HL-60 (cell line): ENCODE data around the gene DBX2.
"Not testable (repeated sequence)": the region's sequence is repeated elsewhere in the genome, so short reads cannot be mapped to it uniquely, and the experiment has no call there.

ENCODE experiments used
- DNase-seq, 2 experiments: peaks; one replicate each; pipeline ENCODE4 v3.0.0-alpha.2; 2010 to 2020; ENCODE audit warnings: low read depth in 1 of 2, low spot score in 1 of 2
- H3K27ac ChIP-seq: fragments of 250-450 bp; sonication (Bioruptor Pico); replicated peaks from 2 replicates; pipeline ENCODE4 v1.5.1; 2020; ENCODE audit warnings: mild to moderate bottlenecking, moderate library complexity
- H3K27me3 ChIP-seq: fragments of 250-450 bp; sonication (Bioruptor Pico); 2 replicates; pipeline ENCODE4 v1.5.1; 2021; ENCODE audit warnings: mild to moderate bottlenecking, moderate library complexity; ENCODE audit not compliant: insufficient read depth, poor library complexity, severe bottlenecking
- H3K4me3 ChIP-seq: replicated peaks from 2 replicates; pipeline ENCODE4 v1.5.1; 2011; ENCODE audit warnings: mild to moderate bottlenecking, control low read depth, low read length; ENCODE audit not compliant: insufficient read depth
- GABPA ChIP-seq: IDR thresholded peaks from 2 replicates; pipeline ENCODE4 v1.6.1; 2012; ENCODE audit warnings: low read depth
- POLR2AphosphoS5 ChIP-seq: IDR thresholded peaks from 2 replicates; pipeline ENCODE4 v1.6.1; 2012; ENCODE audit warnings: low read depth
- SPI1 ChIP-seq: IDR thresholded peaks from 2 replicates; pipeline ENCODE4 v1.6.1; 2012; ENCODE audit warnings: low read depth, mild to moderate bottlenecking, borderline replicate concordance
- TF ChIP-seq, protein P1 (sequence below): IDR thresholded peaks from one replicate; pipeline ENCODE4 v1.5.1; 2011; ENCODE audit warnings: low read length, control low read depth, inconsistent platforms; ENCODE audit not compliant: insufficient read depth
- TF ChIP-seq, protein P2 (sequence below): IDR thresholded peaks from 2 replicates; pipeline ENCODE4 v1.6.1; 2012; ENCODE audit warnings: low read depth; ENCODE audit not compliant: insufficient replicate concordance

Gene DBX2

DNA sequence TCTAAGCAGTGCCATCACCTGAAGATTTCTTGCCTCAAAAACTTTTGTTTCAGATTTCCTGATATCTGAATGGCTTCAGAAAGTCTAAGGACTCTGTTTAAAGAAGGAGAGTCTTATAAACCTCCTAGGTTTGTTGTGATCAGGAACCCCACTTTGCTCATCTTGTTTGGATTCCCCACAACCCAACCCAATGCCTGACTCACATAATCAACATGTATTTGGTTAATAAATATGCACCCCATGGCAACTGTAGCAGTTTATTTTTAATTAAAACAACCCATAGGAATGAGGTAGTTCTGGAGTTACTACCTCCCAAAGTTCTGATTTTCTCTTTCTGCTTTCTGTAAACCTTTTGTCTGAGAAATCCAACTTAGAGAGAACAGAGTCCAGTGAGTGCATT is 51.5 kb downstream of the DBX2 start:
- H3K4me3 ChIP-seq = no peak overlapping the region
- no peak overlapping the region for H3K27ac ChIP-seq
- no peak for DNase-seq
- H3K27me3 ChIP-seq = peaks cover under 1% of the 10 kb centered on the region
- no peak for TF ChIP-seq SPI1
- TF ChIP-seq, protein P1, sequence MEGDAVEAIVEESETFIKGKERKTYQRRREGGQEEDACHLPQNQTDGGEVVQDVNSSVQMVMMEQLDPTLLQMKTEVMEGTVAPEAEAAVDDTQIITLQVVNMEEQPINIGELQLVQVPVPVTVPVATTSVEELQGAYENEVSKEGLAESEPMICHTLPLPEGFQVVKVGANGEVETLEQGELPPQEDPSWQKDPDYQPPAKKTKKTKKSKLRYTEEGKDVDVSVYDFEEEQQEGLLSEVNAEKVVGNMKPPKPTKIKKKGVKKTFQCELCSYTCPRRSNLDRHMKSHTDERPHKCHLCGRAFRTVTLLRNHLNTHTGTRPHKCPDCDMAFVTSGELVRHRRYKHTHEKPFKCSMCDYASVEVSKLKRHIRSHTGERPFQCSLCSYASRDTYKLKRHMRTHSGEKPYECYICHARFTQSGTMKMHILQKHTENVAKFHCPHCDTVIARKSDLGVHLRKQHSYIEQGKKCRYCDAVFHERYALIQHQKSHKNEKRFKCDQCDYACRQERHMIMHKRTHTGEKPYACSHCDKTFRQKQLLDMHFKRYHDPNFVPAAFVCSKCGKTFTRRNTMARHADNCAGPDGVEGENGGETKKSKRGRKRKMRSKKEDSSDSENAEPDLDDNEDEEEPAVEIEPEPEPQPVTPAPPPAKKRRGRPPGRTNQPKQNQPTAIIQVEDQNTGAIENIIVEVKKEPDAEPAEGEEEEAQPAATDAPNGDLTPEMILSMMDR = no peak
- no peak for TF ChIP-seq GABPA
- TF ChIP-seq POLR2AphosphoS5 = no peak
- TF ChIP-seq, protein P2, sequence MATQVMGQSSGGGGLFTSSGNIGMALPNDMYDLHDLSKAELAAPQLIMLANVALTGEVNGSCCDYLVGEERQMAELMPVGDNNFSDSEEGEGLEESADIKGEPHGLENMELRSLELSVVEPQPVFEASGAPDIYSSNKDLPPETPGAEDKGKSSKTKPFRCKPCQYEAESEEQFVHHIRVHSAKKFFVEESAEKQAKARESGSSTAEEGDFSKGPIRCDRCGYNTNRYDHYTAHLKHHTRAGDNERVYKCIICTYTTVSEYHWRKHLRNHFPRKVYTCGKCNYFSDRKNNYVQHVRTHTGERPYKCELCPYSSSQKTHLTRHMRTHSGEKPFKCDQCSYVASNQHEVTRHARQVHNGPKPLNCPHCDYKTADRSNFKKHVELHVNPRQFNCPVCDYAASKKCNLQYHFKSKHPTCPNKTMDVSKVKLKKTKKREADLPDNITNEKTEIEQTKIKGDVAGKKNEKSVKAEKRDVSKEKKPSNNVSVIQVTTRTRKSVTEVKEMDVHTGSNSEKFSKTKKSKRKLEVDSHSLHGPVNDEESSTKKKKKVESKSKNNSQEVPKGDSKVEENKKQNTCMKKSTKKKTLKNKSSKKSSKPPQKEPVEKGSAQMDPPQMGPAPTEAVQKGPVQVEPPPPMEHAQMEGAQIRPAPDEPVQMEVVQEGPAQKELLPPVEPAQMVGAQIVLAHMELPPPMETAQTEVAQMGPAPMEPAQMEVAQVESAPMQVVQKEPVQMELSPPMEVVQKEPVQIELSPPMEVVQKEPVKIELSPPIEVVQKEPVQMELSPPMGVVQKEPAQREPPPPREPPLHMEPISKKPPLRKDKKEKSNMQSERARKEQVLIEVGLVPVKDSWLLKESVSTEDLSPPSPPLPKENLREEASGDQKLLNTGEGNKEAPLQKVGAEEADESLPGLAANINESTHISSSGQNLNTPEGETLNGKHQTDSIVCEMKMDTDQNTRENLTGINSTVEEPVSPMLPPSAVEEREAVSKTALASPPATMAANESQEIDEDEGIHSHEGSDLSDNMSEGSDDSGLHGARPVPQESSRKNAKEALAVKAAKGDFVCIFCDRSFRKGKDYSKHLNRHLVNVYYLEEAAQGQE = no peak

DNA sequence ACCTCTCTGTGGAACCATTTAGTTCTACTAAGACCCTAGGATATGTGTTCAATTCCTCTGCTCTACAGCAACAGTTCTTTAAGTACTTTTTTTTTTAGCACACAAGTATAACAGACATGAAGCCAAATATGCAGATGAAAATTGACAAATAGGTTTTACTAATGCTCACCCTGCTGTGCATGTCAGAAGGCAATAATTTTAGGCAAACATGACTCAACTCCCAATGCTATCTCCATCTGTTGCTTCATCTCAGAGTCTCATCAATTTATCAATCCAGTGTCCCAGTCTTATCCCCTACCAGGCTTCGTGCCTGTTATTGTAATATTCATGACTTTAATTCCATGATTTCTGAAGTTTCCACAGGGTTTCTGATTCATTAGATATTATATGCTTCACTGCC is 57.7 kb downstream of the DBX2 start:
- TF ChIP-seq GABPA = no peak
- TF ChIP-seq POLR2AphosphoS5 = no peak
- TF ChIP-seq SPI1 = no peak
- TF ChIP-seq, protein P1 = no peak
- TF ChIP-seq, protein P2 = no peak
- Histone ChIP-seq H3K4me3 (no peak overlapping the region), H3K27ac (no peak overlapping the region), H3K27me3 (peaks cover 2% of the 10 kb centered on the region)
- no peak for DNase-seq

DNA sequence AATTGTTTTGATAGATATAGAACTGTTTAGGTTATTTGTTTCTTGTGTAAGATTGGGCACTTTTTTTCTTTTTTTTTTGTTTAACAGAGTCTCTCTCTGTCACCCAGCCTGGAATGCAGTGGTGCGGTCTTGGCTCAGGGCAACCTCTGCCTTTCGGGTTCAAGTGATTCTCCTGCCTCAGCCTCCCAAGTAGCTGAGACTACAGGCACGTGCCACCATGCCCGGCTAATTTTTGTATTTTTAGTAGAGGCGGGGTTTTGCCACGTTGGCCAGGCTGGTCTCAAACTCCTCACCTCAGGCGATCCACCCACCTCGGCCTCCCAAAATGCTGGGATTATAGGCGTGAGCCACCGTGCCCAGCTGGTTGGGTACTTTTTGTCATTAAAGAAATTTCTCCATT is 66.0 kb downstream of the DBX2 start:
- not testable (repeated sequence) for H3K27me3 ChIP-seq, DNase-seq, H3K27ac ChIP-seq, H3K4me3 ChIP-seq

DNA sequence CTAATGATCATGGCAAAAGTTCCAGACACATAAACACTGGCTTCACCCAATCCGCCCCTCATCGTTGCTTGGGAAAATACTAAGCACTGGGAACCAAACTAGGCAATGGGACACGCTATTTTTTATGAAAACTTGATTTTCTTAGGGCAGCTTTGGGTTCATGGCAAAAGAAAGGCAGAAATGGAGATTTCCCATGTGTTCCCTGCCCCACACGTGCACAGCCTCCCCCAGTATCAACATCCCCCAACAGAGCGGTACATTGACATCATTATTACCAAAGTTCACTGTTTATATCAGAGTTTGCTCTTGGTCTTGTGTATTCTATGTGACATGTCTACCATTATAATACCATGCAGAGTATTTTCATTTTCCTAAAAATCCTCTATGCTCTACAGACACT is 71.0 kb downstream of the DBX2 start:
- Histone ChIP-seq H3K4me3 (no peak overlapping the region), H3K27ac (no peak overlapping the region), H3K27me3 (no peaks in the 10 kb centered on the region)
- TF ChIP-seq, protein P1 = no peak
- no peak for TF ChIP-seq SPI1
- TF ChIP-seq, protein P2 = no peak
- DNase-seq = no peak
